Measurements from ENCODE around the gene CPLX3. TPM values are rescaled to one million over a fixed set of nuclear protein-coding genes. Genes with fewer than 3 reads are reported as not detected.

CPLX3 gene
- polyA plus RNA-seq, 2 of the 4 experiments (the other 2 are of a cell fraction) = not detected

GRCh38 chr15:74869372-74869725, 42.9 kb downstream of the CPLX3 start:
- CTCF ChIA-PET = interaction anchor here (0.9 to 3.2 kb wide), 5 partner anchors 10 to 235 kb away, joined by 3 to 21 read pairs (median 3); partner anchors contain the start of gene ULK3
- peaks cover 54% of the 10 kb centered on the region for H3K4me1 ChIP-seq
- no peak for FAIRE-seq
- no peak overlapping the region for H3K4me3 ChIP-seq
- ATAC-seq = no peak
- H3K27ac ChIP-seq = no peak overlapping the region
- no peaks in the 10 kb centered on the region for H3K9me3 ChIP-seq
- POLR2A ChIA-PET = interaction anchor here (0.5 to 1.8 kb wide), 2 partner anchors 10 to 37 kb away, joined by 3 to 7 read pairs; partner anchors contain the start of gene FAM219B
- no peak for DNase-seq (ENCODE audit: low read depth in 1 of 2, low spot score in 1 of 2)
- TF ChIP-seq REST (IDR thresholded peaks at IDR 0.05) = no peak
- TF ChIP-seq RAD21 (conservative IDR thresholded peaks at IDR 0.05 in 1 of 2, IDR thresholded peaks at IDR 0.05 in 1 of 2) = no peak
- no peak for TF ChIP-seq RARB (CRISPR knock-in tag; IDR thresholded peaks at IDR 0.05)
- no peak for TF ChIP-seq HMGXB4 (CRISPR knock-in tag; IDR thresholded peaks at IDR 0.05; ENCODE audit: borderline replicate concordance)
- TF ChIP-seq MYC (IDR thresholded peaks at IDR 0.05; ENCODE audit: borderline replicate concordance, low read length) = no peak
- no peak for TF ChIP-seq CEBPB (IDR thresholded peaks at IDR 0.05)
- no peak for TF ChIP-seq TP53 (CRISPR knock-in tag; IDR thresholded peaks at IDR 0.05)
- no peak for TF ChIP-seq MAX (IDR thresholded peaks at IDR 0.05)
- TF ChIP-seq NPAS2 (CRISPR knock-in tag; IDR thresholded peaks at IDR 0.05; ENCODE audit: borderline replicate concordance) = no peak
- no peak for TF ChIP-seq KDM1A (IDR thresholded peaks at IDR 0.05; ENCODE audit: low read depth)
- no peak for TF ChIP-seq E2F6 (IDR thresholded peaks at IDR 0.05; ENCODE audit: borderline replicate concordance, low read depth)
- no peak for TF ChIP-seq ESRRA (IDR thresholded peaks at IDR 0.05; ENCODE audit: borderline replicate concordance, low read length)
- no peak for TF ChIP-seq RCOR1 (IDR thresholded peaks at IDR 0.05; ENCODE audit: low read depth, low read length)
- TF ChIP-seq BHLHE40 (IDR thresholded peaks at IDR 0.05; ENCODE audit: low read depth, low read length) = no peak
- no peak for TF ChIP-seq CBX8 (IDR thresholded peaks at IDR 0.05)
- no peak for TF ChIP-seq ZFP36 (IDR thresholded peaks at IDR 0.05; ENCODE audit: borderline replicate concordance, partially characterized antibody)
- TF ChIP-seq PHF8 (IDR thresholded peaks at IDR 0.05; ENCODE audit: borderline replicate concordance, low read depth) = no peak
- no peak for TF ChIP-seq SREBF2 (IDR thresholded peaks at IDR 0.05)
- no peak for TF ChIP-seq HOXA7 (CRISPR knock-in tag; IDR thresholded peaks at IDR 0.05)
- H3K4me2 ChIP-seq = no peak overlapping the region

- Histone ChIP-seq H3K27ac (no peak overlapping the region), H3K4me3 (no peak overlapping the region), H3K9me3 (no peaks in the 10 kb centered on the region), H3K4me1 (peaks cover 50% of the 10 kb centered on the region), H3K4me2 (no peak overlapping the region)
- TF ChIP-seq KDM5A (IDR thresholded peaks at IDR 0.05) (no peak), CHD4 (IDR thresholded peaks at IDR 0.05; ENCODE audit: borderline replicate concordance) (no peak), ELK1 (IDR thresholded peaks at IDR 0.05; ENCODE audit: low read depth, low read length) (no peak), PHF8 (IDR thresholded peaks at IDR 0.05; ENCODE audit: borderline replicate concordance, low read depth) (no peak), MYC (IDR thresholded peaks at IDR 0.05; ENCODE audit: borderline replicate concordance, low read length) (no peak), TP53 (CRISPR knock-in tag; IDR thresholded peaks at IDR 0.05) (no peak), HDAC2 (IDR thresholded peaks at IDR 0.05) (no peak), HOXB13 (CRISPR knock-in tag; IDR thresholded peaks at IDR 0.05; ENCODE audit: low read depth) (no peak)
- 66% methylated on average over 6 of the region's 6 CpGs for WGBS (ENCODE audit: missing lambda C conversion rate)
- FAIRE-seq (no peak), ATAC-seq (no peak), DNase-seq (ENCODE audit: low read depth in 1 of 2, low spot score in 1 of 2) (no peak)
- ChIA-PET CTCF (interaction anchor here (0.9 to 3.2 kb wide), 6 partner anchors 10 to 235 kb away, joined by 3 to 21 read pairs (median 3); partner anchors contain the start of gene ULK3), POLR2A (interaction anchor here (0.5 to 1.8 kb wide), 2 partner anchors 11 to 37 kb away, joined by 3 to 7 read pairs; partner anchors contain the start of gene FAM219B)
These were observed 43.4 kb downstream of the CPLX3 start for GRCh38 chr15:74869726-74870407.
